ENCODE measurements around the gene PVALEF. TPM values are rescaled to one million over a fixed set of nuclear protein-coding genes. Genes with fewer than 3 reads are reported as not detected.

The PVALEF gene
- total RNA-seq, 4 donors from 2014 or later = not detected

- TF ChIP-seq, protein P1, sequence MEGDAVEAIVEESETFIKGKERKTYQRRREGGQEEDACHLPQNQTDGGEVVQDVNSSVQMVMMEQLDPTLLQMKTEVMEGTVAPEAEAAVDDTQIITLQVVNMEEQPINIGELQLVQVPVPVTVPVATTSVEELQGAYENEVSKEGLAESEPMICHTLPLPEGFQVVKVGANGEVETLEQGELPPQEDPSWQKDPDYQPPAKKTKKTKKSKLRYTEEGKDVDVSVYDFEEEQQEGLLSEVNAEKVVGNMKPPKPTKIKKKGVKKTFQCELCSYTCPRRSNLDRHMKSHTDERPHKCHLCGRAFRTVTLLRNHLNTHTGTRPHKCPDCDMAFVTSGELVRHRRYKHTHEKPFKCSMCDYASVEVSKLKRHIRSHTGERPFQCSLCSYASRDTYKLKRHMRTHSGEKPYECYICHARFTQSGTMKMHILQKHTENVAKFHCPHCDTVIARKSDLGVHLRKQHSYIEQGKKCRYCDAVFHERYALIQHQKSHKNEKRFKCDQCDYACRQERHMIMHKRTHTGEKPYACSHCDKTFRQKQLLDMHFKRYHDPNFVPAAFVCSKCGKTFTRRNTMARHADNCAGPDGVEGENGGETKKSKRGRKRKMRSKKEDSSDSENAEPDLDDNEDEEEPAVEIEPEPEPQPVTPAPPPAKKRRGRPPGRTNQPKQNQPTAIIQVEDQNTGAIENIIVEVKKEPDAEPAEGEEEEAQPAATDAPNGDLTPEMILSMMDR (IDR thresholded peaks at IDR 0.05) = no peak
- TF ChIP-seq POLR2A (IDR thresholded peaks at IDR 0.05) = no peak
- no peak for DNase-seq (ENCODE audit: low spot score in 2 of 2)
- 69 to 71% methylated on average over 14 of the region's 14 CpGs for WGBS, 2 donors
- intact Hi-C loops (cut with DNase I; ENCODE audit: low total_unique reads) = no loop called here
- H3K4me3 ChIP-seq (ENCODE audit: low read depth, poor library complexity, severe bottlenecking) = no peak overlapping the region
Measured at GRCh38 chr17:81210868-81211267, 45.6 kb downstream of the PVALEF start.

- H3K4me3 ChIP-seq (ENCODE audit: low read depth, poor library complexity, severe bottlenecking) = no peak overlapping the region
- no peak for DNase-seq (ENCODE audit: low spot score in 2 of 2)
- TF ChIP-seq, protein P1 (IDR thresholded peaks at IDR 0.05) = no peak
- TF ChIP-seq POLR2A (IDR thresholded peaks at IDR 0.05) = no peak
- WGBS, 2 donors = 85 to 89% methylated on average over 9 of the region's 9 CpGs
- intact Hi-C loops (cut with DNase I; ENCODE audit: low total_unique reads) = no loop called here
Measured at GRCh38 chr17:81212365-81212764, 47.1 kb downstream of the PVALEF start.

DNA sequence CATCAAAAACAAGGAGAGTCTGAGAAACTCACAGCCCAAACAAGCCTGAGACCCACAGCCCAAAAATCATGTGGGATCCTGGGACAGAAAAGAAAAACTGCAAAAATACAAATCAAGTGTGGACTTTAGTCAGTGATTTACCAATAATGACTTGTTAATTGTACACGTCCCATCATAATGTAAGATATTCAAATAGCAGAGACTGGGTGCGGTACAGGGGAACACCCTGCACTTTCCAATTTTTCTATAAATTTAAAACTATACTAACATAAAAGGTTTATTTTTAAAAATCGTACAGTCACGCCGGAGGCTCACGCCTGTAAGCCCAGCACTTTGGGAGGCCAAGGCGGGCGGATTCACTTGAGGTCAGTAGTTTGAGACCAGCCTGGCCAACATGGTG lies 48.7 kb downstream of the PVALEF start:
- intact Hi-C loops (cut with DNase I; ENCODE audit: low total_unique reads) = no loop called here
- H3K4me3 ChIP-seq (ENCODE audit: low read depth, poor library complexity, severe bottlenecking) = no peak overlapping the region
- no peak for DNase-seq (ENCODE audit: low spot score in 2 of 2)
- TF ChIP-seq, protein P1 (IDR thresholded peaks at IDR 0.05) = no peak
- TF ChIP-seq POLR2A (IDR thresholded peaks at IDR 0.05) = no peak
- 94 to 95% methylated on average over 8 of the region's 8 CpGs for WGBS, 2 donors

- intact Hi-C loops (cut with DNase I; ENCODE audit: low total_unique reads) = no loop called here
- WGBS, 2 donors = 91 to 93% methylated on average over 18 of the region's 18 CpGs
- TF ChIP-seq, protein P1 (IDR thresholded peaks at IDR 0.05) = no peak
- TF ChIP-seq POLR2A (IDR thresholded peaks at IDR 0.05) = no peak
- H3K4me3 ChIP-seq (ENCODE audit: low read depth, poor library complexity, severe bottlenecking) = no peak overlapping the region
- DNase-seq (ENCODE audit: low spot score in 2 of 2) = no peak
Measured at GRCh38 chr17:81217491-81217890, 52.2 kb downstream of the PVALEF start.

- no peak for TF ChIP-seq POLR2A (IDR thresholded peaks at IDR 0.05)
- TF ChIP-seq, protein P1 (IDR thresholded peaks at IDR 0.05) = no peak
- DNase-seq (ENCODE audit: low spot score in 2 of 2) = no peak
- intact Hi-C loops (cut with DNase I; ENCODE audit: low total_unique reads) = no loop called here
- WGBS, 2 donors = 79 to 86% methylated on average over 13 of the region's 13 CpGs
- H3K4me3 ChIP-seq (ENCODE audit: low read depth, poor library complexity, severe bottlenecking) = no peak overlapping the region
Measured at GRCh38 chr17:81218459-81218858, 53.2 kb downstream of the PVALEF start.

GRCh38 chr17:81218991-81219390 lies 53.7 kb downstream of the PVALEF start:
- intact Hi-C loops (cut with DNase I; ENCODE audit: low total_unique reads) = no loop called here
- DNase-seq (ENCODE audit: low spot score in 2 of 2) = no peak
- TF ChIP-seq POLR2A (IDR thresholded peaks at IDR 0.05) = no peak
- TF ChIP-seq, protein P1 (IDR thresholded peaks at IDR 0.05) = no peak
- H3K4me3 ChIP-seq (ENCODE audit: low read depth, poor library complexity, severe bottlenecking) = no peak overlapping the region
- 95% methylated on average over 11 of the region's 11 CpGs for WGBS, 2 donors
